ENCODE data around the gene SLC50A1. TPM values are rescaled to one million over a fixed set of nuclear protein-coding genes. Genes with fewer than 3 reads are reported as not detected.

SLC50A1 gene
- total and polyA plus RNA-seq, 8 donors = 31.9 to 64.6 (median 36.0) TPM

DNA sequence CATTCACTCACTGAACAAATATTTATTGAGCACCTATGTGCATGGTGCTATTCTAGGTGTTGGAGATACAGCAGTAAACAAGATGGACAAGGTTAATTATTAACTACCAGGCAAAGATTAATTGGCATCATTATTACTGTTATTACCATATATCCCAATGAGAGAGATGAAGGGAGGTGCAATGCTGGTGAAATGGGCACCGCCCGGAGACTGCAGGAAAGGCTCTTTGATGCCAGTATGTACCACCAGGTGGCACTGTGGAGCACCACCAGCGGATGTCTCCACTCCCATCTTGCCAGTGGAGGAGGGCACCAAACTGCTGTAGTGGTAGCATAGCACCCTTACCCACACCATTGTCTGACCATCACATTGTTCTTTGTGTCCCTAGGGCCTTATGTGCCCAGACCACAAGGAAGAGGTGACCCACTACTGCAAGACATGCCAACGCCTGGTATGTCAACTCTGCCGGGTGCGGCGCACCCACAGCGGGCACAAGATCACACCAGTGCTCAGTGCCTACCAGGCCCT lies 41.0 kb downstream of the SLC50A1 start:
- H3K27ac ChIP-seq = peak overlapping the region; percentile 15 to 24
- TF ChIP-seq, protein P1, sequence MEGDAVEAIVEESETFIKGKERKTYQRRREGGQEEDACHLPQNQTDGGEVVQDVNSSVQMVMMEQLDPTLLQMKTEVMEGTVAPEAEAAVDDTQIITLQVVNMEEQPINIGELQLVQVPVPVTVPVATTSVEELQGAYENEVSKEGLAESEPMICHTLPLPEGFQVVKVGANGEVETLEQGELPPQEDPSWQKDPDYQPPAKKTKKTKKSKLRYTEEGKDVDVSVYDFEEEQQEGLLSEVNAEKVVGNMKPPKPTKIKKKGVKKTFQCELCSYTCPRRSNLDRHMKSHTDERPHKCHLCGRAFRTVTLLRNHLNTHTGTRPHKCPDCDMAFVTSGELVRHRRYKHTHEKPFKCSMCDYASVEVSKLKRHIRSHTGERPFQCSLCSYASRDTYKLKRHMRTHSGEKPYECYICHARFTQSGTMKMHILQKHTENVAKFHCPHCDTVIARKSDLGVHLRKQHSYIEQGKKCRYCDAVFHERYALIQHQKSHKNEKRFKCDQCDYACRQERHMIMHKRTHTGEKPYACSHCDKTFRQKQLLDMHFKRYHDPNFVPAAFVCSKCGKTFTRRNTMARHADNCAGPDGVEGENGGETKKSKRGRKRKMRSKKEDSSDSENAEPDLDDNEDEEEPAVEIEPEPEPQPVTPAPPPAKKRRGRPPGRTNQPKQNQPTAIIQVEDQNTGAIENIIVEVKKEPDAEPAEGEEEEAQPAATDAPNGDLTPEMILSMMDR (IDR thresholded peaks at IDR 0.05) = peak; percentile 96 to 98
- H3K27me3 ChIP-seq = peaks cover 0 to 19% of the 10 kb centered on the region in 2 donors
- no peaks in the 10 kb centered on the region for H3K9me3 ChIP-seq
- intact Hi-C loops (cut with DNase I) = no loop called here
- DNase-seq (peak in 3 of 4 donors; percentile 83 to 92 (median 86)), ATAC-seq (peak; percentile 73)
- H3K4me1 ChIP-seq = peaks cover 11 to 60% of the 10 kb centered on the region in 2 donors
- no peaks in the 10 kb centered on the region for H3K36me3 ChIP-seq
- no peak overlapping the region for H3K4me3 ChIP-seq

DNA sequence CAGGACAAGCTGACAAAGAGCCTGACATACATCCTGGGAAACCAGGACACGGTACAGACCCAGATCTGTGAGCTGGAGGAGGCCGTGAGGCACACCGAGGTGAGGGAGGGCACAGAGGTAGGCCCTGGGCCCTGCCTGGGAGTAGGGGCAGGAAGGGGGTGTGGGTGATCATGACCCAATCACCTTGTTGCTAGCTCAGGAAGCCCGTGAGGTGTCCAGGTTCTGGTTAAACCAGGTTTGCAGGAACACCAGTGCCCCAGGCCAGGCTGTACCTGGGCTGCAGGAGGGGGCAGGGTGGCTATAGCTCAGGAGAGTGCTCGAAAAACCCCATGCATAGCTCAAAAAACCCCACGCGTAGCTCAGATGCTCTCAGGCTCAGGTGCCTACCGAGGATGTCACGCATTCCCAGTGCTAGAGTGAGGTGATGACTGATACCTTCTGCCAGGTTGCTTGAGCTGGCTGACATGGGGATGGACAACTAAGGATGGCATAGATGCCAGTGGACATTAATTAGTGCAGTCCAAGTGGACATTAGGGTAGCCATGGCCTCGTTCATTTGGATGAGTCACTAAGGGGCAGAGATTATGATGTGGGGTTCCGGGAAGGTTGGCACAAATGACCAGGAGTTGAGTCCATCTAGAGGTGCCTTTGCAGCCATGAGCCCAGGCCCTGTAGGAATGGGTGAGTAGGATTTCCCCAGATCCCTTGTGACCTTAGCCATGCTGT lies 41.7 kb downstream of the SLC50A1 start:
- ATAC-seq = peak; percentile 37

DNA sequence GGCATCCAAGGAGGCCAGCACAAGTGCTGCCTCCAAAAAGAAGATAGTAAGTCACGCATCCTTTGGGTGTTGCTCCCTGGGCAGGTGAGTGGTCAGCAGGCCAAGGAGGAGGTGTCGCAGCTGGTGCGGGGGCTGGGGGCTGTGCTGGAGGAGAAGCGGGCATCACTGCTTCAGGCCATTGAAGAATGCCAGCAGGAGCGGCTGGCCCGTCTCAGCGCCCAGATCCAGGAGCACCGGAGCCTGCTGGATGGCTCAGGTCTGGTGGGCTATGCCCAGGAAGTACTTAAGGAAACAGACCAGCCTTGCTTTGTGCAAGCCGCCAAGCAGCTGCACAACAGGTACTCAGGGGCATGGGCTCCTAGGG lies 42.2 kb downstream of the SLC50A1 start:
- no peak for DNase-seq
- no peaks in the 10 kb centered on the region for H3K9me3 ChIP-seq
- H3K27me3 ChIP-seq = peaks cover 0 to 19% of the 10 kb centered on the region in 2 donors
- H3K27ac ChIP-seq = no peak overlapping the region
- no peaks in the 10 kb centered on the region for H3K36me3 ChIP-seq
- H3K4me1 ChIP-seq = peaks cover 5 to 49% of the 10 kb centered on the region in 2 donors
- peak overlapping the region in 1 of 2 donors; percentile 21 for H3K4me3 ChIP-seq
- ATAC-seq = no peak
- TF ChIP-seq, protein P1 (IDR thresholded peaks at IDR 0.05) = no peak
- intact Hi-C loops (cut with DNase I) = no loop called here

More for the DNA sequence above, 41.7 kb downstream of the SLC50A1 start:
- H3K27ac ChIP-seq = peak overlapping the region; percentile 15 to 24
- DNase-seq = peak in 1 of 4 donors; percentile 60
- peaks cover 0 to 19% of the 10 kb centered on the region in 2 donors for H3K27me3 ChIP-seq
- H3K9me3 ChIP-seq = no peaks in the 10 kb centered on the region
- TF ChIP-seq, protein P1 (IDR thresholded peaks at IDR 0.05) = no peak
- no peak overlapping the region for H3K4me3 ChIP-seq
- peaks cover 7 to 53% of the 10 kb centered on the region in 2 donors for H3K4me1 ChIP-seq
- no peaks in the 10 kb centered on the region for H3K36me3 ChIP-seq
- intact Hi-C loops (cut with DNase I) = no loop called here

DNA sequence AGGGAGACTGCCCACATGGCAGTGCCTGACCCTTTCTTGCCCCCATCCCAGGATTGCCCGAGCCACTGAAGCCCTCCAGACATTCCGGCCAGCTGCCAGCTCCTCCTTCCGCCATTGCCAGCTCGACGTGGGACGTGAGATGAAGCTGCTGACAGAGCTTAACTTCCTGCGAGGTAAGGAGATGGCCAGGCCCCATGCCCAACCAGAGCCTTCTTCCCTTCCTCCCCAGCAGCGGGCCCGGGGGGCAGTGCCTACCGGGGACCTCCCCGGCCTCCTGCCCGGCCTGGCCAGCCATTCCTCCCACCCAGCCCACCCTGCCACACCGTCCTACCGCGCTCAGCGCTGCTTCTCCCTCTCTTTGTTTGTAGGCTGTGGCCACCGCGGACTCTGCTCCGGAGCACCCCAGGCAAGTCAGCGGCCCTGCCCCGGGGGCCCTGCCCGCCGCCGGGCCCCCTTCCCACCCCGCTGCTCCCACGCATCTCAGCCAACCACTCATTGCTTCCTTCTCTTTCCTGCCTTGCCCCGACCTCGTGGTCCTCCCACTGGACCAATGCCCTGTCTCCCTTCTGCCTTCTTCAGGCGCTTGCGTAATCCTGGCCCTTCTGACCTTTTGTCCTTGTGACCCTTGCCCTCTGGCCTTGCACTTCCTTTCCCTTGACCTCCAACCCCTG lies 42.9 kb downstream of the SLC50A1 start:
- Histone ChIP-seq H3K36me3 (no peaks in the 10 kb centered on the region), H3K9me3 (no peaks in the 10 kb centered on the region), H3K4me1 (peaks cover 5 to 45% of the 10 kb centered on the region in 2 donors), H3K27me3 (peaks cover 0 to 19% of the 10 kb centered on the region in 2 donors), H3K27ac (no peak overlapping the region), H3K4me3 (peak overlapping the region in 1 of 2 donors; percentile 21)
- intact Hi-C loops (cut with DNase I) = no loop called here
- ATAC-seq = no peak
- peak in 1 of 4 donors; percentile 74 for DNase-seq
- TF ChIP-seq, protein P1 (IDR thresholded peaks at IDR 0.05) = no peak

Measured in left lung (tissue), 10 donors.